D721Med (cell line): Measurements from ENCODE around the gene KDM4C.
A peak's percentile ranks its signal among the peaks of the same experiment; 100 is the strongest.

Experiments
- DNase-seq: peaks from one replicate; pipeline ENCODE4 v3.0.0; 2011; ENCODE audit warnings: low spot score; ENCODE audit not compliant: insufficient read length
- FAIRE-seq: peaks from 2 replicates; lab custom pipeline; 2011; peaks lifted over from hg19 to GRCh38; lab: Jason Lieb, UNC
- CTCF ChIP-seq: IDR thresholded peaks from 2 replicates; pipeline ENCODE4 v1.5.1; 2012; ENCODE audit warnings: mild to moderate bottlenecking, control low read depth; ENCODE audit not compliant: insufficient read depth; ENCODE audit errors: missing control alignments

Gene KDM4C

GRCh38 chr9:6961845-6962522 is 204.2 kb downstream of the KDM4C start:
- TF ChIP-seq CTCF, result no peak
- DNase-seq, result no peak
- peak; percentile 88 for FAIRE-seq

DNA sequence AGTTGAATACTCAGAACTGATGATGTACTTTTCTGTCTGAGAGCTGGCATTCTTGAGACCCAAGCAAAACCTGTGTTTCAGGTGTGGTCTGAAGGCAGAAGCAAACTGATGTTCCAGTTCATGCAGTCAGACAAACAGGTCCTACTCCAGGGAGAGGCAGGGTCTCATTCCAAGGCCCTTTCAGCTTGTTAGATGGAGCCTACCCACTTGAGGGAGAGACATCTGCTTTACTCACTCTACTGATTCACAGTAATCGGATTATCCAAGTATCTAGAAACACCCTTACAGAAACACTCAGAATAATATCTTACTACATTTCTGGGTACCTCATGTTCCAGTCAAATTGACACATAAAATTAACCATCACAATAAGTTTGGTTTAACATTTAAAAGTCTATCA is 207.8 kb downstream of the KDM4C start:
- DNase-seq (peak; percentile 67), FAIRE-seq (peak; percentile 97)
- no peak for TF ChIP-seq CTCF

DNA sequence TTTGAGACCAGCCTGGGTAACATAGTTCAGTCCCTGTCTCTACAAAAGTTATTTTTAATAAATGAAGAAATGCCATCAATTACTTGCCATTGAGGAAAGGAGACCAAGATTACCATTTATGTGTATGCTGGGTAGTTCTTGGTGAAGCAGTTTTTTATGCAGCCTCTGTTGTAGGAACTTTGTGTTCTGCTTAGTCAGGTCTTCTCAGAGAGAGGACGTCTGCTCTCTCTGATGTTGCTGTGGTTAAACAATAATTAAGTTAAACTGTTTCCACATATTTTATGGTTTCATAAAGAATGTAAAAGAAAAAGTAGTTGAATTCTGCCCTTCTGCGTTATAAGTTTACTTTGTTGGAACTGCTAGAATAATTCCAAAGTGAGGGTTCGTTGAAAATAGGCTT is 210.5 kb downstream of the KDM4C start:
- TF ChIP-seq CTCF, result no peak
- FAIRE-seq (no peak), DNase-seq (no peak)

GRCh38 chr9:6969805-6970204 is 212.0 kb downstream of the KDM4C start:
- FAIRE-seq (no peak), DNase-seq (no peak)
- TF ChIP-seq CTCF, result no peak

DNA sequence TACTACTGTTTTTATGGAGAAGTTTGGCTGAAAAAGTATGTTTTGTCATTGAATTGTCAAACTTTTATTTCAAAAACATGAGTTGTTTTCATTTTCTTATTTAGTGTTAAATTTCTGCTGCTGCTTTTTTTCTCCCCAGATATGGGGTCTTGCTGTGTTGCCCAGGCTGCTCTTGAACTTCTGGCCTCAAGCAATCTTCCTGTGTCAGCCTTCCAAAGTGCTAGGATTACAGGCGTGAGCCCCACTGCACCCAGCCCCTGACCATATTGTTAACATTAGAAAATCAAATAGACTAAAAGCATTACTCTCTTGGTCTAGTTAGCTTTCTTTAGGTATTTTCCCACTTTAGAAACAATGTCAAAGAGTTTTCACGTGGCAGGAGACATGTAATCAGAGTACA is 215.3 kb downstream of the KDM4C start:
- no peak for DNase-seq
- TF ChIP-seq CTCF, result no peak
- no peak for FAIRE-seq

DNA sequence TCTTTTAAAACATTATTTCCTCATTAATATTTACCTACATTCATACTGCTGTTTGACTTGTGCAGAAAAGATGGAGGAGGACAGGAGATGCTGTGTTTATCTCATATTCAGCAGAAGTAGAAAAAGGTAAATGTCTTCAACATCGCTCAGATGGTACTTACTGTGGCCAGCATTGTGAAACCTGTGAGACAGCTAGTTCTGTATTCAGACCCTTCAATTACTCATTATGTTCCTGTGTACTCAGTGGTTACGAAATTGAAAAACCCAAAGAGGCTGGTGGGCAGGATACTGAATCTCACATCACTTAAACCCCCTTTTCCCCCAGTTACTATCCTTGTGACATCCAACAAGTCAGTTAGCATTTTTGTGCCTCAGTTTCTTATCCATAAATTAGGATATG is 216.0 kb downstream of the KDM4C start:
- DNase-seq (no peak), FAIRE-seq (no peak)
- no peak for TF ChIP-seq CTCF

DNA sequence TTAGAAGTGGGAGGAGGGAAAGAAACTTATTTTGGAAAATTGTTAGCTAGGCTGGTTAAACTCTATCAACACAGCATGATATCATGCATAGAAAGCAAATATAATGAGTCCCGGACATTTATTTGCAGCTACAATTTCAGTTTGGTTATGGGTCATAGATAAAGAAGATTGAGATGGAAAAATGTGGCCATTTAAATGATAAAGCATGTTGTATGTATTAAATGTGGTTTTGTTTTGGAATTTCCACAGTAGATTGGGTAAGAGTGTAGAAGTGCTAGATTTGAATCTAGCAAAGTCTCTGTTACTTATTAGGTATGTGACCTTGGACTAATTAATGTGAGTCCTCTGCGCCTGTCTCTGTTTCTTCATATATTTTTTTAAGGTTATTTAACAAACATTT is 217.4 kb downstream of the KDM4C start:
- FAIRE-seq (no peak), DNase-seq (no peak)
- no peak for TF ChIP-seq CTCF
